Caco-2 (cell line): Measurements from ENCODE around the gene NFATC2. TPM values are rescaled to one million over a fixed set of nuclear protein-coding genes. Genes with fewer than 3 reads are reported as not detected.

Experiments used
- BruUV-seq: library from RNA; stranded (reverse); fragments of 400-500 nt; replicated peaks from 2 replicates; lab custom pipeline; 2021; lab: Mats Ljungman, UMichigan
- CTCF ChIA-PET: fragments of 300-600 bp; sonication (Branson Sonifier 250); formaldehyde crosslinking; loops from one replicate; lab custom pipeline; 2022; ENCODE audit warnings: antibody characterized with exemption; lab: Charles Lee
- POLR2A ChIA-PET: fragments of 300-600 bp; sonication (Branson Sonifier 250); formaldehyde crosslinking; loops from one replicate; lab custom pipeline; 2022; ENCODE audit warnings: antibody characterized with exemption; lab: Charles Lee
- DNase-seq, 2 experiments: peaks; one replicate each; pipeline versions ENCODE4 v3.0.0 to v3.0.0-alpha.2; 2020 to 2022
- H3K27me3 ChIP-seq: replicated peaks from 2 replicates; pipeline ENCODE4 v1.6.0; 2011; ENCODE audit warnings: low read length; ENCODE audit not compliant: control insufficient read depth, insufficient read depth
- H3K36me3 ChIP-seq: 2 replicates; pipeline ENCODE4 v1.5.1; 2011; ENCODE audit warnings: low read length; ENCODE audit not compliant: control insufficient read depth, insufficient read depth
- H3K4me1 ChIP-seq: fragments of 250-450 bp; sonication (Bioruptor Pico); 2 replicates; pipeline ENCODE4 v1.5.1; 2020; ENCODE audit warnings: mild to moderate bottlenecking
- H3K4me3 ChIP-seq: 2 replicates; pipeline ENCODE4 v1.5.1; 2011; ENCODE audit warnings: low read depth, mild to moderate bottlenecking, control low read depth, low read length
- H3K9me3 ChIP-seq: fragments of 250-450 bp; sonication (Bioruptor Pico); 2 replicates; pipeline ENCODE4 v1.5.1; 2020; ENCODE audit warnings: mild to moderate bottlenecking, moderate library complexity
- H3K27ac Mint-ChIP-seq: one replicate; pipeline ENCODE4 v1.8.0; 2022; ENCODE audit warnings: mixed read lengths; ENCODE audit not compliant: unreplicated experiment
- H3K27me3 Mint-ChIP-seq: one replicate; pipeline ENCODE4 v1.8.0; 2022; ENCODE audit warnings: mixed read lengths; ENCODE audit not compliant: insufficient read depth, unreplicated experiment
- H3K36me3 Mint-ChIP-seq: one replicate; pipeline ENCODE4 v1.8.0; 2022; ENCODE audit warnings: mild to moderate bottlenecking, mixed read lengths; ENCODE audit not compliant: insufficient read depth, unreplicated experiment
- H3K4me1 Mint-ChIP-seq: one replicate; pipeline ENCODE4 v1.8.0; 2022; ENCODE audit warnings: low read depth, mixed read lengths; ENCODE audit not compliant: unreplicated experiment
- H3K4me3 Mint-ChIP-seq: one replicate; pipeline ENCODE4 v1.8.0; 2022; ENCODE audit warnings: mild to moderate bottlenecking, moderate library complexity, mixed read lengths; ENCODE audit not compliant: unreplicated experiment
- H3K9me3 Mint-ChIP-seq: one replicate; pipeline ENCODE4 v1.8.0; 2022; ENCODE audit warnings: mixed read lengths; ENCODE audit not compliant: unreplicated experiment
- intact Hi-C: fragments of 100-400 bp; cut with micrococcal nuclease; formaldehyde crosslinking; loops from one replicate; pipeline ENCODE4 v1.10.0; 2022; ENCODE audit not compliant: unreplicated experiment
- total RNA-seq: library from RNA; stranded (reverse); gene quantifications from 2 replicates; pipeline ENCODE4 v1.2.3, GENCODE V29; 2022
- TF ChIP-seq, protein P1 (sequence below), 2 experiments: fragments of 200-600 bp in 1 of 2; IDR thresholded peaks; 1 replicate in 1 of 2; 2 replicates in 1 of 2; pipeline versions ENCODE4 v1.5.1 to v1.8.0; 2011 to 2022; ENCODE audit warnings: antibody characterized with exemption in 1 of 2, control low read depth in 1 of 2, inconsistent platforms in 1 of 2, low read depth in 1 of 2, low read length in 1 of 2, mild to moderate bottlenecking in 1 of 2, moderate library complexity in 1 of 2; ENCODE audit not compliant: insufficient read depth in 1 of 2, severe bottlenecking in 1 of 2, unreplicated experiment in 1 of 2

Gene NFATC2
- total RNA-seq, 1 experiment from 2014 or later, result 20.8 TPM

DNA sequence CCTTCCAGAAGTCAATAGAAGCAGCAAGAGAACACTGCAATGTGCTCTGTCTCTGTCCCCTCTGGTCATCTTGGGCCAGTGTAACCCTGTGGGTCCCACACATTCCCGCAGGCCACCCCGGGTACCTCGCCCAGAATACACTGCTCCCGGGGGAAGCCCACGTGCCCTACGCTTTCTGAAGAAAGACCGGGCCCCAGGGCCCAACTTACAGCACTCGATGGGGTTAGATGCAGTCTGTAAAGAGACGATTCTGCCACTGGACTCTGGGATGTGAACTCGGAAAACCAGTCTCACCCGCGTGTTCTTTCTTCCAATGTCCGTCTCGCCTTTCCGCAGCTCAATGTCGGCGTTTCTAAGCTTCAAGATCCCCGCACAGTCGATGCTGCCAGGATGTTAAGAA lies 68.7 kb downstream of the NFATC2 start:
- 0 out of 2 replicates have a peak, but pooled peaks cover 4% of the 10 kb centered on the region for H3K36me3 ChIP-seq
- Mint-ChIP-seq H3K36me3 (peaks cover 10% of the 10 kb centered on the region), H3K27ac (no peak overlapping the region), H3K27me3 (no peaks in the 10 kb centered on the region), H3K4me3 (no peak overlapping the region), H3K9me3 (peaks cover 13% of the 10 kb centered on the region), H3K4me1 (no peaks in the 10 kb centered on the region)
- intact Hi-C loops, result no loop called here
- CTCF ChIA-PET, result interaction anchor here (0.5 kb wide), 1 partner anchor 13 kb away, joined by 3 read pairs; no protein-coding TSS in a partner anchor
- H3K27me3 ChIP-seq, result no peaks in the 10 kb centered on the region
- no peaks in the 10 kb centered on the region for H3K9me3 ChIP-seq
- TF ChIP-seq, protein P1, sequence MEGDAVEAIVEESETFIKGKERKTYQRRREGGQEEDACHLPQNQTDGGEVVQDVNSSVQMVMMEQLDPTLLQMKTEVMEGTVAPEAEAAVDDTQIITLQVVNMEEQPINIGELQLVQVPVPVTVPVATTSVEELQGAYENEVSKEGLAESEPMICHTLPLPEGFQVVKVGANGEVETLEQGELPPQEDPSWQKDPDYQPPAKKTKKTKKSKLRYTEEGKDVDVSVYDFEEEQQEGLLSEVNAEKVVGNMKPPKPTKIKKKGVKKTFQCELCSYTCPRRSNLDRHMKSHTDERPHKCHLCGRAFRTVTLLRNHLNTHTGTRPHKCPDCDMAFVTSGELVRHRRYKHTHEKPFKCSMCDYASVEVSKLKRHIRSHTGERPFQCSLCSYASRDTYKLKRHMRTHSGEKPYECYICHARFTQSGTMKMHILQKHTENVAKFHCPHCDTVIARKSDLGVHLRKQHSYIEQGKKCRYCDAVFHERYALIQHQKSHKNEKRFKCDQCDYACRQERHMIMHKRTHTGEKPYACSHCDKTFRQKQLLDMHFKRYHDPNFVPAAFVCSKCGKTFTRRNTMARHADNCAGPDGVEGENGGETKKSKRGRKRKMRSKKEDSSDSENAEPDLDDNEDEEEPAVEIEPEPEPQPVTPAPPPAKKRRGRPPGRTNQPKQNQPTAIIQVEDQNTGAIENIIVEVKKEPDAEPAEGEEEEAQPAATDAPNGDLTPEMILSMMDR (IDR thresholded peaks at IDR 0.05; ENCODE audit: insufficient read depth in 1 of 2, low read depth in 1 of 2, low read length in 1 of 2, severe bottlenecking in 1 of 2, unreplicated experiment in 1 of 2), result no peak
- no TSS peak for BruUV-seq
- POLR2A ChIA-PET, result no interaction called here
- no peaks in the 10 kb centered on the region for H3K4me1 ChIP-seq
- peak in 1 of 2 experiments; percentile 29 for DNase-seq
- H3K4me3 ChIP-seq, result no peak overlapping the region

DNA sequence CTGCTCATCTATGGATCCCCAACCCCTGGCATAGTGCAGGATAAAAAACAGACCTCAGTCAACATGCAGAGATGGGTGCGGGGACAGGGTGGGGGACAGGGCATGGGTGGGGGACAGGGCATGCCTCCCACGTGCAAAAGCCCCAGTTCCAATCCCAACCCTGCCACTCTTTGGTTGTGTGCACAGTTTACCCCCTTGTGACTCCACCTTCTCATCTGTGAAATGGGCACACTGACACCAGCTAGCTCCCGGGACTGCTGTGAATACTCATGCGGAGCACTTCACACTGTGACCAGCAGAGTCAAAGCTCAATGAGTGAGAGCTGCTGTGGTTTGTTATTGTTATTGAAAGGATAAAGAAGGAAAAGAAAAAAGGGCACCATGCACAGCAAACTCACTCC lies 69.3 kb downstream of the NFATC2 start:
- Mint-ChIP-seq H3K9me3 (peaks cover 8% of the 10 kb centered on the region), H3K4me1 (no peaks in the 10 kb centered on the region), H3K36me3 (peaks cover 10% of the 10 kb centered on the region), H3K4me3 (no peak overlapping the region), H3K27me3 (no peaks in the 10 kb centered on the region), H3K27ac (no peak overlapping the region)
- peak in 1 of 2 experiments; percentile 32 for DNase-seq
- TF ChIP-seq, protein P1 (IDR thresholded peaks at IDR 0.05; ENCODE audit: insufficient read depth in 1 of 2, low read depth in 1 of 2, low read length in 1 of 2, severe bottlenecking in 1 of 2, unreplicated experiment in 1 of 2), result no peak
- Histone ChIP-seq H3K4me1 (no peaks in the 10 kb centered on the region), H3K36me3 (0 out of 2 replicates have a peak, but pooled peaks cover 5% of the 10 kb centered on the region), H3K4me3 (no peak overlapping the region), H3K27me3 (no peaks in the 10 kb centered on the region), H3K9me3 (no peaks in the 10 kb centered on the region)
- intact Hi-C loops, result no loop called here
- CTCF ChIA-PET, result interaction anchor here (0.5 kb wide), 1 partner anchor 13 kb away, joined by 3 read pairs; no protein-coding TSS in a partner anchor
- POLR2A ChIA-PET, result no interaction called here
- no TSS peak for BruUV-seq

DNA sequence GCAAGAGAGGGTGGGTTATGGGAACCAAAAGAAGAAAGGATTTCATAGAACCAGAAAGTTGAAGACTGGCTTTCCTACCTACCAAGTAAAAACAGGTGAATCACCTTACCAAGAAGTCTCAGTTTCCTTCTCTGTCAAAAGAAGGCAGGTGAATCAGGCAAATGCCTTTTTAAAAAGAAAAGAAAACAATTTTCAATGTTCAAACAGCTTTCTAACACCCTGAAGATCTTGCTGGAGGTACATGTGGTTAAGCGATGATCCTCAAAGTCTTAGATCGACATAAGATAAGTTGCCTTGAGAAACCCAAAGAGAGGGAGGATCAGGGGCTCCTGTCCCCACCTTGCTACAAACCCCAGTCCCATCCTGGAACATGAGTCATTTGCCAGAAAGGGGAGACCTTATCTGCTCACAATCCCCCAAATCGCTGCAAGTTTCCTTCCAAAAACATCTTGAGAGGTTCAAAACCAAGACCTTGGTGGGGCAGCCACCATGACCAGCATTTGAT lies 71.6 kb downstream of the NFATC2 start:
- Mint-ChIP-seq H3K4me1 (no peaks in the 10 kb centered on the region), H3K27me3 (no peaks in the 10 kb centered on the region), H3K9me3 (no peaks in the 10 kb centered on the region), H3K36me3 (peaks cover 19% of the 10 kb centered on the region), H3K4me3 (no peak overlapping the region), H3K27ac (no peak overlapping the region)
- no peaks in the 10 kb centered on the region for H3K27me3 ChIP-seq
- ChIA-PET POLR2A (no interaction called here), CTCF (no interaction called here)
- no TSS peak for BruUV-seq
- H3K4me1 ChIP-seq, result no peaks in the 10 kb centered on the region
- peak in 1 of 2 experiments; percentile 16 for DNase-seq
- H3K4me3 ChIP-seq, result no peak overlapping the region
- TF ChIP-seq, protein P1 (IDR thresholded peaks at IDR 0.05; ENCODE audit: insufficient read depth in 1 of 2, low read depth in 1 of 2, low read length in 1 of 2, severe bottlenecking in 1 of 2, unreplicated experiment in 1 of 2), result no peak
- intact Hi-C loops, result no loop called here
- H3K9me3 ChIP-seq, result no peaks in the 10 kb centered on the region
- H3K36me3 ChIP-seq, result 0 out of 2 replicates have a peak, but pooled peaks cover 5% of the 10 kb centered on the region
